Activated naive CD8-positive, alpha-beta T cell (primary cell): ENCODE measurements around the gene PLEKHG7.
"Not testable (repeated sequence)": the region's sequence is repeated elsewhere in the genome, so short reads cannot be mapped to it uniquely, and the experiment has no call there.

Experiments used
- H3K27ac Mint-ChIP-seq: one replicate; pipeline ENCODE4 v1.8.0; 2021; ENCODE audit warnings: mixed read lengths
- H3K27me3 Mint-ChIP-seq: one replicate; pipeline ENCODE4 v1.8.0; 2021; ENCODE audit warnings: mixed read lengths
- H3K36me3 Mint-ChIP-seq: one replicate; pipeline ENCODE4 v1.8.0; 2021; ENCODE audit warnings: mixed read lengths
- H3K4me1 Mint-ChIP-seq: one replicate; pipeline ENCODE4 v1.8.0; 2021; ENCODE audit warnings: low read depth, mixed read lengths
- H3K4me3 Mint-ChIP-seq: one replicate; pipeline ENCODE4 v1.8.0; 2021; ENCODE audit warnings: mild to moderate bottlenecking, mixed read lengths
- H3K9me3 Mint-ChIP-seq: one replicate; pipeline ENCODE4 v1.8.0; 2021; ENCODE audit warnings: low read depth, mixed read lengths

The PLEKHG7 gene, protein sequence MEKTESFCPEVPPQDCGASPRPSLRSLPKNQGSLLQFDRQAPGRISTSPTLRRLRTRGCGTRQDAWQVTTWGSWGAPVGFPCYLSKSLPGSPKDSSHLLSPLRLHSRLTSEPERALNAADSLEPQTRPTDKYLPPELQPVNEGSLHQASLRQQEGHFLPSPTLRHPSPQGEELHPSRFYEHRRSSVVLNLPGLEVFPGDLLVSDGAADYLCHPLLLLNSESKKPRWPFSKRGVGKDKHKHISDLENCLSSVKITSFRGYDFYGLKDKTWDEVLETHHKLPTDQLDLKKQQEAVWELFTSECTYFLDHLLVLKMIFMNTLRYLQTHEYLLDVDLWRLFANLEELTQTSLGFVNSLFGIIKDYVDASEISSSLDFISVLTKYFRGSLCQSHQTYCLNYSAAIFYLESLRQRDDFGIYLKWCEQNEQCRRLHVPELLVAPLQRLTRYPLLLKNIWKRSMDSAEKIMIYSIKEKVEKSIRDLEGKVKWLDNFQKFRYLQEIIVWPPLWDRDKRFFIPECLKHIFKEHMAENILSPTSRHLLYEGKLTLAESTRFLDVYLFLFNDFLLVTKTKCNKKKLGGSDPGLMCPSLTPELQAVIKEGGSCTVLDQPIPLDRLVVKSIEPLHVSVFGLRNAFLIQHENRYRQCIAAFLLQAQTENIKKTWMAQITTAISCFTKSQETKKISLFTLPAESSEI

DNA sequence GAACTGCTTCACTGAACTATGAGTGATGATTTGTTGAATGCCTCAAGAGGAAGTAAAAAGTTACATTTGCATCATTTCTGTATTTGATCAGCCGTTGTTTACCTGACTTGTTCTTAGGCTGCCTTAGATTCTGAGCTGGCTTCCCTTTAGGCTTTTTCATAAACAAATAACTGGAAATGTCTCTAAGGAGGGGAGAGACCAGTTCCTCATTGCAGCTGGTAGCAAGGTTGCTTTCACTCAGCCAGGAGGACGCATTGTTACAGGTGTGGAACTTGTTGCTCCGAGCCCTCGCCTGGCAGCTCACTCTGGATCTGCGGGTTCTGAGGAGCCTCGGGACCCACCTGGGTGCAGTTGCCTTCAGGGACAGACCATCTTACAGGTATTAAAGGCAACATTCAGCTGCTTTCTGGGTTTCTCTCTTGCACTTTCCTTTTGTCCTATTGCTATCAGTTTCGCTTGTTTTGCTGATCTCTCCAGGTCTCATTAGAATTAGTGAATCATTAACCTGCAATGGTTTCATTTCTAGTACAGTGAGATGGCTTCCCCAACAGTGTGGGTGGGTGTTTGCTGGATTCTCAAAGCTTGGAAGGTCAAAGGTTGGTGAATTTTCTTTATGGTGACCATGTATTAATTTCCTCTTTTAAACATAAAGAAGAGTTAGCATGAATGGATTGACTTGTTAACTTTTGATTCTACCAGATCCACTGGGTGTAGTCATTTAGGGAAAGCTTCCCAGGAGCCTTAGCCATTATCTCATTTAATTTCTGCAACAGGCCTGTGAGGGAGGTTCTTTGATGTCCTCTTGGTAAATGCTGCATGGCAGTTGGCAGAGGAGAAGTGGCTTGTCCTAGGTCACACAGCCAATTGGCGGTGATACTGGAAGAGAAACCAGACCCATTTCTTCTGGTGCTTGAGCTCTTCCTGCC, at the start of gene PLEKHG7:
PLEKHG7 (plus strand) TSS at position 236 of the 926 bp plus-strand sequence. CDS start 3,643 bp downstream, outside the sequence.
- Mint-ChIP-seq H3K27me3 (no peaks in the 10 kb centered on the region), H3K27ac (no peak within 1 kb of the TSS), H3K36me3 (no peaks in the 10 kb centered on the region), H3K4me3 (no peak within 1 kb of the TSS), H3K4me1 (peaks cover 7% of the 10 kb centered on the region), H3K9me3 (no peaks in the 10 kb centered on the region)

DNA sequence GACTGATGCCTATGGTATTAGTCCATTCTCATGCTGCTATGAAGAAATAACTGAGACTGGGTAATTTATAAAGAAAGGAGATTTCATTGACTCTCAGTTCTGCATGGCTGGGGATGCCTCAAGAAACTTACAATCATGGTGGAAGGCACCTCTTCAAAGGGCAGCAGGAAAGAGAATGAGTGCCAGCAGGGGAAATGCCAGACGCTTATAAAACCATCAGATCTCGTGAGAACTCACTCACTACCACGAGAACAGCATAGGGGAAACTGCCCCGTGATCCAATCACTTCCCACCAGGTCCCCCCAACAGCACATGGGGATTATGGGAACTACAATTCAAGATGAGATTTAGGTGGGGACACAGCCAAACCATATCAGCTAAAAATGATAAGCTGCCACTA, 48.5 kb upstream of the PLEKHG7 start:
- not testable (repeated sequence) for H3K27me3 Mint-ChIP-seq, H3K4me1 Mint-ChIP-seq, H3K27ac Mint-ChIP-seq, H3K9me3 Mint-ChIP-seq, H3K4me3 Mint-ChIP-seq, H3K36me3 Mint-ChIP-seq

DNA sequence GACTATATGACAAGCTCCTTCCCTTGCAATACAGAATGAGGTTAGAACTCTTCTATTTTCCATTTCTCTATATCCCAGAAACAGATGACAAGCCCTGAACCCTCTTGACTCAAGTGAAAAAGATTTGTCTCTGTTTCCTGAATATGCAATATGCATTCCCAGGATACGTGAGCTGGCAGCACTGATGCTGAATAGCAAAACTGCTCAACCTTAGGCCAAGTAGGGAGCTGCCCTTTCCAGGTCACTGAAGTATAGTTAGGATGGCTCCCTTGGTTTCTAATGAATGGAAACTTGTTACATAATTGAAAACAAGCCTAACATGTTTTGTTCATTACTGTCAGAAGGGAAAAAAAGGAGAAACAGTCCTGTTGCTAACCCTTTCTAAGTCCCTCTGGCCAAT, 47.9 kb upstream of the PLEKHG7 start:
- Mint-ChIP-seq H3K4me3 (no peak overlapping the region), H3K4me1 (peaks cover 3% of the 10 kb centered on the region), H3K36me3 (no peaks in the 10 kb centered on the region), H3K27ac (no peak overlapping the region), H3K9me3 (no peaks in the 10 kb centered on the region), H3K27me3 (peaks cover 3% of the 10 kb centered on the region)

DNA sequence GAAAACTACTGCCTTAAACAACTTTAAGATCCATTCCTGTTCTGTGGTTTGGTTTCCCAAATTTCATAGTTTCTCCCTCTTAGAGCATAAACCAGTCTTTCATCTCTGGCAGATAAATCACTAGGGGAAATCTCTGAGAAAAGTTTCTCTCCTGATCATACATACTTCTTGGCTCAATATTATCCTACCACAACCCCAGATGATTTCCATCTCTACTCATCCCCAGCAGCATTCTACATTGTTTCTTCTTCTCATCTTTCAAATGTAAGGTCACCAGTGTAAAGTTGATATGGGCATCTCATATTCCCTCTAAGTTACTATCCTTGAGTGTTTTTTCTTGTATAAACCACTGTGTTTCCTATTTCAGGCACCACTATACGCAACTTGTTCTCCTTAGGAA, 45.9 kb upstream of the PLEKHG7 start:
- H3K4me3 Mint-ChIP-seq = no peak overlapping the region
- H3K27ac Mint-ChIP-seq = no peak overlapping the region
- no peaks in the 10 kb centered on the region for H3K9me3 Mint-ChIP-seq
- no peaks in the 10 kb centered on the region for H3K36me3 Mint-ChIP-seq
- H3K4me1 Mint-ChIP-seq = no peaks in the 10 kb centered on the region
- peaks cover 3% of the 10 kb centered on the region for H3K27me3 Mint-ChIP-seq

DNA sequence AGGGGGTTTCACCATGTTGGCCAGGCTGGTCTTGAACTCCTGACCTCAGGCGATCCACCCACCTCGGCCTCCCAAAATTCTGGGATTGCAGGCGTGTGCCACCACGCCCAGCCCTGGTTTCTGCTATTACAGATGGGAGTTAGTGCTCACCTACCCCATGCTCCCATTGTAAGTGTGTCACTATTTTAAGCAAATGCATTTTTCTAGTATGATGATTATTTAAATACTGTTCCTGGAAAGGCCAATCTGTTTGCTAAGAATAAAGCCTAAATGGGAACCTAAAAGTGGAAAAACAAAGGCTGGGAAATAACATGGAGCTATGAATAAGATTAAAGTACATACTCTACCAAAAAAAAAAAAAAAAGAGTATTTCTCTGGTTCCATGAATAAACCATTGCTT, 45.0 kb upstream of the PLEKHG7 start:
- no peaks in the 10 kb centered on the region for H3K36me3 Mint-ChIP-seq
- no peak overlapping the region for H3K4me3 Mint-ChIP-seq
- no peaks in the 10 kb centered on the region for H3K4me1 Mint-ChIP-seq
- no peak overlapping the region for H3K27ac Mint-ChIP-seq
- H3K9me3 Mint-ChIP-seq = peaks cover 1% of the 10 kb centered on the region
- peaks cover 3% of the 10 kb centered on the region for H3K27me3 Mint-ChIP-seq

DNA sequence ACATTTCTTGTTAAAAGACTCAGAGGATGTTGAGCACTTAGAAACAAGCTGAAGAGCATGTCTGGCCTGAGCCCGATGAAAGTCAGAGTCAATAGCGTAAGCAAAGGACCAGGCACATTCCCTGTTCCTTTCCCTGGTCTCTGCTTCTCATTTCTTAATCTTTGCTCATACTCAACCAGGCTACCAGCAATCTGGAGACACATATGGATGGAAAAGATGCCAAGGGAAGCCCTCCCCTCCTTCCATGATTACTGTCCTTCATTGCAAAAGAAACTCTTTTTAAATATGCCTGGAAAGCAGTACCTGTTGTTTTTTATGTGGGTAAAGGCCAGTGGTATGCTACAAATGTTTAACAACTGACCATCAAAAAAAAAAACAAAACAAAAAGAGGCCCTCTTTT, 44.2 kb upstream of the PLEKHG7 start:
- no peaks in the 10 kb centered on the region for H3K36me3 Mint-ChIP-seq
- H3K27ac Mint-ChIP-seq = no peak overlapping the region
- H3K9me3 Mint-ChIP-seq = peaks cover 5% of the 10 kb centered on the region
- peaks cover 3% of the 10 kb centered on the region for H3K27me3 Mint-ChIP-seq
- H3K4me1 Mint-ChIP-seq = no peaks in the 10 kb centered on the region
- no peak overlapping the region for H3K4me3 Mint-ChIP-seq

DNA sequence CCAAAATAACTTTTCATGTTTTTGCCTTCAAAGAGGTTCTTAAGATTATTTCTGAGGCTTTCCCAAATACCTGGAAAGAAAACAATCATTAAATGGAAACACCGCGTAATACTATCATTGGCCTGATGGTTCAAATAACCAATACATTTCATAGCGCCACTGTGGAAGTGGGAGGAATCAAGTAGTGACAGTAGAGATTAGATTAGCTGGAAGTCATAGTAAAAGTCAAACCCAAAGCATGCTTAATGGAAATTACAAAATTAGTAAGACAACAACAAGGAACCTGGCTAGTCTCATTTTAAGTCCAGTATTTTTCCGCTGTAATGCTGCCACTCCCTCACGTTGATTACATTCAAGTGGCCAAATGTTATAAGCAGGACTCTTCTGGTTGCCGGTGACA, 41.5 kb upstream of the PLEKHG7 start:
- Mint-ChIP-seq H3K4me3 (no peak overlapping the region), H3K27ac (no peak overlapping the region), H3K36me3 (no peaks in the 10 kb centered on the region), H3K4me1 (no peaks in the 10 kb centered on the region), H3K9me3 (peaks cover 5% of the 10 kb centered on the region), H3K27me3 (peaks cover 5% of the 10 kb centered on the region)

DNA sequence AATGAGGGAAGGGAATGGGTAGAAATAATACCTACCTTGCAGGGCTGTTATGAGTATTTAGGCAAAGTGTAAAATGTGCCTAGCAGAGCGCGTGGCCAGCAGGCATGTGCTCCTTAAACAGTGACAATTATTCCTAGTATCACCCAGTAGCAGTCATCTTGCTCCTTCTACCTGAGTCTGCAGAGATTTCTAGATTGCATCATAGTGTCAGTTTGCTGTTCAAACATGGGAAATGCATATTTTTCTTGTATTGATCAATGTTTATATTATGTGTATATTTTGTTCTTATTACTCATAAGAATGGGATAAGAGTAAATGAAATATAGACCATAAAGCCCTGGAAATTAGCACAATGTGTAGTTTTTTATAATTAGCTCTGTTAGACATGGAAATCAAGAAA, 37.3 kb upstream of the PLEKHG7 start:
- H3K27me3 Mint-ChIP-seq = peaks cover 1% of the 10 kb centered on the region
- H3K27ac Mint-ChIP-seq = no peak overlapping the region
- peaks cover 5% of the 10 kb centered on the region for H3K9me3 Mint-ChIP-seq
- no peak overlapping the region for H3K4me3 Mint-ChIP-seq
- H3K4me1 Mint-ChIP-seq = no peaks in the 10 kb centered on the region
- H3K36me3 Mint-ChIP-seq = no peaks in the 10 kb centered on the region

DNA sequence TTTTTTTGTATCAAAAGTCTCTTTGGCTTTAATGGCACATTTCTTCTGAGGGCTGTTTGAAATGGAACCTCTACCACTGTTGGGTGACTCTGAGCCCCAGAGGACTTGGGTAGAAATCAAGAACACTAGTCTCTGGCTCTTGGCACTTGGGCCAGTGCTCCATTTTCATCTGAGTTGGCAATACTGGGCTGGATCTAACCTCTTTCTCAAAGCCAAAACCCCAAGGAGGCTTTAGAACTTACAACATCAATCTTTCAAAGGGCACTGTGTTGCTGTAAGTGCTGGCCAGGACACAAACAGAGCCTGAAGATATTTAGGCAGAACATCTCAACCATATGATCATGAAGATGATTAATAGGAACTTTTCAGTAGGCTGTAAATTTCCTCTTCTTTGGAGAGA, 34.0 kb upstream of the PLEKHG7 start:
- peaks cover 1% of the 10 kb centered on the region for H3K27me3 Mint-ChIP-seq
- no peak overlapping the region for H3K27ac Mint-ChIP-seq
- H3K4me3 Mint-ChIP-seq = no peak overlapping the region
- H3K36me3 Mint-ChIP-seq = no peaks in the 10 kb centered on the region
- no peaks in the 10 kb centered on the region for H3K4me1 Mint-ChIP-seq
- H3K9me3 Mint-ChIP-seq = no peaks in the 10 kb centered on the region

DNA sequence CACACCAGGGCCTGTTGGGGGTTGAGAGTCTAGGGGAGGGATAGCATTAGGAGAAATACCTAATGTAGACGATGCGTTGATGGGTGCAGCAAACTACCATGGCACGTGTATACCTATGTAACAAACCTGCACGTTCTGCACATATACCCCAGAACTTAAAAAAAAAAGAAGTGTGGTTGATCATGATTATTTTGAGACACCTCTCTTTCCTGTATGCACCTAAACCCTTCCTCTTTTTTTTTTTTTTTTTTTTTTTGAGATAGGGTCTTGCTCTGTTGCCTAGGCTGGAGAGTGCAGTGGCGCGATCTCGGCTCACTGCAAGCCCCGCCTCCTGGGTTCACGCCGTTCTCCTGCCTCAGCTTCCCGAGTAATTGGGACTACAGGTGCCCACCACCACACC, 31.3 kb upstream of the PLEKHG7 start:
- H3K4me3 Mint-ChIP-seq, H3K36me3 Mint-ChIP-seq, H3K9me3 Mint-ChIP-seq, H3K4me1 Mint-ChIP-seq, H3K27me3 Mint-ChIP-seq, H3K27ac Mint-ChIP-seq: not testable (repeated sequence)

DNA sequence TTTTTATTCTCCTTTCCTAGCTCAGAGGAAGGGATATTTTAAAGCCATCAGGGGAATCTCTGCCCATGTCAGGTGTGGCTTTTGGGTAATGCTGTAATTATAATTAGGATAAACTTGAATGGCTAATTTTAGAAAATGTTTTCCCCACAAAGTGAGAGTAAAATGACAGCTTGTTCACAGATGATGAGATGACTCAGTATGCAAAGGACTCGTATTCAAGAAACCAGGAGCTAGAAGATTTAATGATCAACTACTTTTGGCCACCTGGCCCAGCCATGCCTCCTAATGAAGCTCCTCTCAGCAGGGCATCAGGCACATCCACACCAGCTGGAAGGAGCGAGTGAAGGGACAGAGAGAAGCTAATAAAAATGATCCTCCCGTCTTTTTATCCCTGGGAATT, 29.0 kb upstream of the PLEKHG7 start:
- Mint-ChIP-seq H3K4me1 (no peaks in the 10 kb centered on the region), H3K36me3 (no peaks in the 10 kb centered on the region), H3K27ac (no peak overlapping the region), H3K4me3 (no peak overlapping the region), H3K27me3 (no peaks in the 10 kb centered on the region), H3K9me3 (no peaks in the 10 kb centered on the region)

DNA sequence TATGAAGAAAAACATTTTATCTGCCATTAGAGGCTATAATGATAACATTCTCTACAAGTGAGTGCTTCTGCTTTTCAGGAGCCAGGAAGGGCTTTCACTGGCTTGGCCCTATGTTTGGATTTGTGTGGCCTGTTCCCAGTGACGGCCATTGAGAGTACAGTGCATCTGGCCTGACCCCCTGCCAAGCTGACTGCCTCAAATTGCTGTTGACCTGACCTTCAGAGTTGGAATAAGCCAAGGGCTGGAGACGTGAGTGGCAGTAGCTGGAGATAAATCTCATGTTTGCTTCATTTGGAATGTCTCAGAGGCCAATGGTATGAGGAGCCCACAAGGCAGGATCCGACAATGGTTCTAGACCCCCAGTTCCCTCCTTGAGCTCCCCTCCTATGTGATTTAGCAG, 28.3 kb upstream of the PLEKHG7 start:
- no peaks in the 10 kb centered on the region for H3K9me3 Mint-ChIP-seq
- H3K4me3 Mint-ChIP-seq = no peak overlapping the region
- H3K27me3 Mint-ChIP-seq = no peaks in the 10 kb centered on the region
- no peak overlapping the region for H3K27ac Mint-ChIP-seq
- no peaks in the 10 kb centered on the region for H3K4me1 Mint-ChIP-seq
- H3K36me3 Mint-ChIP-seq = no peaks in the 10 kb centered on the region

DNA sequence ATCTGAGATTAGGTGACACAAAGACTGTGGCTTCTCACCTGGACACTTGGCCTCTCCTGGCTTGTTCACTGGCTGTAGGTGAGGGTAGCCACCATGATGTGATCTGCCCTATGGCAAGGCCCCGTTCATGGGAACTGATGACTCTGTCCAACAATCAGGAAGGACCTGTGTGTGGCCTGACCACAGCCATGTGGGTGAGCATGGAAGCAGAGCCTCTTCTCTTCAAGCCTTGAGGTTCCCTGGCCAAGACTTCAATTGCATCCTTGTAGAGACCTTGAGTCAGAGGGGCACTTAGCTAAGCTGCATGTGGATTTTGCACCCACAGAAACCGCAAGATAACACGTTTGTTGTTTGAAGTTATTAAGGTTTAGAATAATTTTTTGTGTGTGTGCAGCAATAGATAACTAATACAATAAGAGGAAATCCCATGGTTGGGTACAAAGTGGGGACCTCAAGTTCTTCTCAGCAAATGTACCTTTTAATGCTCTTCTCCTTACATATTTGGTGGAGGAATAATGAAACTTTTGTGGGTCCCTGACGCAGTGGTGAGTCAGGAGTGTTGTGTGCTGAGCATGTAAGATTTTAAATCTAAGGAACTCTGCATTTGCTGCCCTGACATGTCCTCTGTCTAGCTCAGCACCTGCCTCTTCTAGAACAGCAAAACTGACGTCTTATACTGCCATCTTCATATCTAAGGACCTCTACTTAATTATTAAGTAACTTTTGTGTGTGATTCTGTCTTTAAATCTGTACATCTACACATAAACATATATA, 27.5 kb upstream of the PLEKHG7 start:
- Mint-ChIP-seq H3K4me3 (no peak overlapping the region), H3K9me3 (no peaks in the 10 kb centered on the region), H3K4me1 (no peaks in the 10 kb centered on the region), H3K36me3 (no peaks in the 10 kb centered on the region), H3K27me3 (no peaks in the 10 kb centered on the region), H3K27ac (no peak overlapping the region)

DNA sequence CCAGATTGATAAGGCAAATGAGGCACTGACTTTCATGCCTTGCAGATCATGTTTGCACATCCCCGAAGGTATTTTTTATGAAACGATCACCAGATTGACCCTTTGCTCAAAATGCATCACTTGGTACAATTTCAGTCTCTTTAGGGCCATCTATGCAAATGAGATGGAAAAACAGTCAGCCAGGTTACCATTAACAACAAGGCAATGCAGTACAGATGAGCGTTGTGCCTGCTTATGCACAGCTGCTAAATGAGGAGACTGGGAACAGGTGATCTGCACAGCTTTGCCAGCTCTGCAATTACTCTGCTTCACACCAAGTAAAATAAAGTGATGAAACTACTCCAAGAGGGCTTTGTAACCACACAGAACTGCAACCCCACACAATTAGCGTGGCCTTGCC, 26.1 kb upstream of the PLEKHG7 start:
- Mint-ChIP-seq H3K27me3 (no peaks in the 10 kb centered on the region), H3K4me3 (no peak overlapping the region), H3K4me1 (no peaks in the 10 kb centered on the region), H3K27ac (no peak overlapping the region), H3K36me3 (no peaks in the 10 kb centered on the region), H3K9me3 (no peaks in the 10 kb centered on the region)
